ENCODE measurements around the gene PDXP. TPM values are rescaled to one million over a fixed set of nuclear protein-coding genes. Genes with fewer than 3 reads are reported as not detected.

PDXP gene
- total and polyA plus RNA-seq, 2 of the 13 experiments (the other 11 are each of a cell fraction or from before 2014, with no cell fraction given), result 58.2 to 70.6 TPM

DNA sequence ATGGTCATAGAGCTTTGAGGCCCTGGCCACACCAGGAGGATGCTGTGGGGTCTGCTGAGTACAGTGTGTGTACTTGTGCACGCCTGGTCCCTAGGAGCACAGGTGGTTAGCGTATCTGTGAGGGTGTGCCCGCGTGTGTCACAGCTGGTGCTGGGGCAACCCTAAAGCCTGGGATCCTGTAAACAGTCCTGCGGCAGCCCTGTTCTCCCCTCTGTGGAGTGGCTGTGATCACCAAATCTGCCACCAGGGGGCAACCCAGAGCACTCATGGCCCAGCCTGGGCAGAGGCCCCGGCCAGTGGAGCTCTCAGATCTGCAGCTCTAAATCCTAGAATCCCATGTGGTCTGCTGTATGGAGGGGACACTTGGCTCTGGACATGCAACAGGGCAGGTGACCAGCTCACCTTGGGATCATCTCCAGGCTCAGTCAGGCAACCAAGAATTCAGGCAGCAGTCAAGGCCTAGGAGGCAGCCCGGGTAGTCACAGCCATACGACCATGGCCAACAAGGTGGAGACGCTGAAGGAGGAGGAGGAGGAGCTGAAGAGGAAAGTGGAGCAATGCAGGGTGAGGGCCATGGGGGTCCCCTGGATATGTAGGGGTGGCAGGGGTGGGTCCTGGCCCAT is 15.2 kb upstream of the PDXP start:
- DNase-seq (ENCODE audit: low spot score), result no peak
- FAIRE-seq, result peak; percentile 39
- H3K4me2 ChIP-seq (ENCODE audit: low read depth, low read length), result no peak overlapping the region
- H3K79me2 ChIP-seq (ENCODE audit: insufficient read depth, low read length), result peaks cover 10% of the 10 kb centered on the region
- 0 out of 2 replicates have a peak, but pooled peaks cover 4% of the 10 kb centered on the region for H4K20me1 ChIP-seq (ENCODE audit: insufficient read depth, low read length)
- H3K4me1 ChIP-seq (ENCODE audit: insufficient read depth, low read length), result peaks cover 40% of the 10 kb centered on the region
- in situ Hi-C loops (cut with HindIII; ENCODE audit: extremely low pct_ligation_motif_present, low pct_unique_long_range_greater_than_20kb), result no loop called here
- no peak overlapping the region for H3K27ac ChIP-seq (ENCODE audit: extremely low read length, insufficient read depth, low read length)
- ATAC-seq, result peak; percentile 61
- ChIA-PET POLR2A (interaction anchor here (0.6 to 15.8 kb wide), 10 partner anchors 9 to 159 kb away, joined by 3 to 242 read pairs (median 7); partner anchors contain the start of genes GGA1, NOL12 and PDXP), CTCF (ENCODE audit: low intra/inter-chr PET ratio, low total read pairs) (interaction anchor here (3.2 kb wide), 1 partner anchor 38 kb away, joined by 21 read pairs; no protein-coding TSS in a partner anchor)
- no peaks in the 10 kb centered on the region for H3K27me3 ChIP-seq (ENCODE audit: control insufficient read depth in 1 of 2, insufficient read depth in 2 of 2, low read length in 2 of 2)
- no peak overlapping the region for H2AFZ ChIP-seq (ENCODE audit: low read length)
- intact Hi-C loops (cut with micrococcal nuclease; ENCODE audit: unreplicated experiment), result loop anchor here (1.0 kb wide), 1 partner anchor 38 kb away; no protein-coding TSS in a partner anchor
- no peak overlapping the region for H3K9ac ChIP-seq (ENCODE audit: insufficient read depth, low read depth, low read length)
- H3K9me3 ChIP-seq (ENCODE audit: low read length), result no peaks in the 10 kb centered on the region
- WGBS (ENCODE audit: low lambda C conversion rate), result 84% methylated on average over 3 of the region's 9 CpGs
- no TSS peak for BruUV-seq (replicated peaks)
- no peak overlapping the region; a peak in 1 of 6 replicates for H3K4me3 ChIP-seq (replicated peaks in 1 of 3; ENCODE audit: insufficient read depth in 1 of 3, low read depth in 2 of 3, low read length in 3 of 3)
- peaks cover 14 to 33% of the 10 kb centered on the region in 2 experiments; a peak in 4 of 5 replicates for H3K36me3 ChIP-seq (replicated peaks in 1 of 2; ENCODE audit: control insufficient read depth in 1 of 2, insufficient read depth in 2 of 2, low read length in 2 of 2)
- TF ChIP-seq ZNF75D (CRISPR knock-in tag; IDR thresholded peaks at IDR 0.05; ENCODE audit: borderline replicate concordance), result no peak
- no peak for TF ChIP-seq STAT6 (CRISPR knock-in tag; IDR thresholded peaks at IDR 0.05; ENCODE audit: borderline replicate concordance)
- no peak for TF ChIP-seq ZNF615 (CRISPR knock-in tag; IDR thresholded peaks at IDR 0.05; ENCODE audit: borderline replicate concordance)
- no peak for TF ChIP-seq ZNF235 (CRISPR knock-in tag; IDR thresholded peaks at IDR 0.05; ENCODE audit: borderline replicate concordance)
- no peak for TF ChIP-seq ZNF550 (CRISPR knock-in tag; IDR thresholded peaks at IDR 0.05; ENCODE audit: borderline replicate concordance)
- no peak for TF ChIP-seq DRAP1 (CRISPR knock-in tag; IDR thresholded peaks at IDR 0.05)
- TF ChIP-seq ZNF276 (CRISPR knock-in tag; IDR thresholded peaks at IDR 0.05; ENCODE audit: low read depth), result 0 out of 2 replicates have a peak, but pooled peaks have one; percentile 21
- no peak for TF ChIP-seq ZBTB1 (CRISPR knock-in tag; IDR thresholded peaks at IDR 0.05; ENCODE audit: borderline replicate concordance)
- TF ChIP-seq, protein P1, sequence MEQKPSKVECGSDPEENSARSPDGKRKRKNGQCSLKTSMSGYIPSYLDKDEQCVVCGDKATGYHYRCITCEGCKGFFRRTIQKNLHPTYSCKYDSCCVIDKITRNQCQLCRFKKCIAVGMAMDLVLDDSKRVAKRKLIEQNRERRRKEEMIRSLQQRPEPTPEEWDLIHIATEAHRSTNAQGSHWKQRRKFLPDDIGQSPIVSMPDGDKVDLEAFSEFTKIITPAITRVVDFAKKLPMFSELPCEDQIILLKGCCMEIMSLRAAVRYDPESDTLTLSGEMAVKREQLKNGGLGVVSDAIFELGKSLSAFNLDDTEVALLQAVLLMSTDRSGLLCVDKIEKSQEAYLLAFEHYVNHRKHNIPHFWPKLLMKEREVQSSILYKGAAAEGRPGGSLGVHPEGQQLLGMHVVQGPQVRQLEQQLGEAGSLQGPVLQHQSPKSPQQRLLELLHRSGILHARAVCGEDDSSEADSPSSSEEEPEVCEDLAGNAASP (CRISPR knock-in tag; IDR thresholded peaks at IDR 0.05; ENCODE audit: borderline replicate concordance), result 0 out of 2 replicates have a peak, but pooled peaks have one; percentile 51
- no peak for TF ChIP-seq NFATC3 (CRISPR knock-in tag; IDR thresholded peaks at IDR 0.05)
- TF ChIP-seq ZNF574 (CRISPR knock-in tag; IDR thresholded peaks at IDR 0.05), result peak; percentile 30; the same call in 1 of the 2 replicates

Data from HepG2 (cell line).